Tibial artery (tissue), 4 donors: ENCODE measurements around the gene ZFAND3.

ENCODE experiments used
- DNase-seq, 2 donors: peaks; one replicate each; pipeline ENCODE4 v3.0.0-alpha.2; 2019
- H3K27ac ChIP-seq, 2 donors: fragments of 200-600 bp; sonication (generic) in 1 of 2; 1 replicate in 1 of 2; 2 replicates in 1 of 2; pipeline ENCODE4 v1.5.1; 2018 to 2019; ENCODE audit warnings: mild to moderate bottlenecking in 1 of 2
- H3K27me3 ChIP-seq, 2 donors: fragments of 200-600 bp; sonication (generic) in 1 of 2; one replicate each; pipeline versions ENCODE4 v1.5.1 to v1.6.0; 2016 to 2019
- H3K36me3 ChIP-seq, 3 donors: fragments of 200-600 bp; sonication (generic) in 2 of 3; one replicate each; pipeline ENCODE4 v1.5.1; 2016 to 2019; ENCODE audit warnings: mild to moderate bottlenecking in 2 of 3
- H3K4me1 ChIP-seq, 4 donors: fragments of 200-600 bp; sonication (generic) in 2 of 4; 1 replicate in 3 of 4; 2 replicates in 1 of 4; pipeline ENCODE4 v1.5.1; 2016 to 2019
- H3K4me3 ChIP-seq, 2 donors: fragments of 200-600 bp; sonication (generic) in 1 of 2; 1 replicate in 1 of 2; 2 replicates in 1 of 2; pipeline ENCODE4 v1.5.1; 2018 to 2019; ENCODE audit warnings: mild to moderate bottlenecking in 2 of 2
- H3K9me3 ChIP-seq, 3 donors: fragments of 200-600 bp; sonication (generic) in 1 of 3; one replicate each; pipeline ENCODE4 v1.5.1; 2016 to 2019
- intact Hi-C: fragments of 100-400 bp; cut with DNase I; formaldehyde crosslinking; loops from one replicate; pipeline ENCODE4 v1.15.0; 2023; ENCODE audit warnings: low total_unique reads
- TF ChIP-seq, protein P1 (sequence below), 2 experiments: fragments of 200-600 bp in 1 of 2; fragments of 450-650 bp in 1 of 2; IDR thresholded peaks; one replicate each; pipeline ENCODE4 v1.5.1; 2017 to 2019; ENCODE audit warnings: antibody characterized with exemption in 2 of 2, mild to moderate bottlenecking in 1 of 2, moderate library complexity in 1 of 2

The ZFAND3 gene

GRCh38 chr6:38067263-38067980 is 247.9 kb downstream of the ZFAND3 start:
- no peaks in the 10 kb centered on the region for H3K9me3 ChIP-seq
- H3K36me3 ChIP-seq, result peaks cover 3 to 14% (median 10%) of the 10 kb centered on the region in 3 donors
- H3K4me1 ChIP-seq, result peaks cover 0 to 25% (median 6%) of the 10 kb centered on the region in 4 donors
- TF ChIP-seq, protein P1, sequence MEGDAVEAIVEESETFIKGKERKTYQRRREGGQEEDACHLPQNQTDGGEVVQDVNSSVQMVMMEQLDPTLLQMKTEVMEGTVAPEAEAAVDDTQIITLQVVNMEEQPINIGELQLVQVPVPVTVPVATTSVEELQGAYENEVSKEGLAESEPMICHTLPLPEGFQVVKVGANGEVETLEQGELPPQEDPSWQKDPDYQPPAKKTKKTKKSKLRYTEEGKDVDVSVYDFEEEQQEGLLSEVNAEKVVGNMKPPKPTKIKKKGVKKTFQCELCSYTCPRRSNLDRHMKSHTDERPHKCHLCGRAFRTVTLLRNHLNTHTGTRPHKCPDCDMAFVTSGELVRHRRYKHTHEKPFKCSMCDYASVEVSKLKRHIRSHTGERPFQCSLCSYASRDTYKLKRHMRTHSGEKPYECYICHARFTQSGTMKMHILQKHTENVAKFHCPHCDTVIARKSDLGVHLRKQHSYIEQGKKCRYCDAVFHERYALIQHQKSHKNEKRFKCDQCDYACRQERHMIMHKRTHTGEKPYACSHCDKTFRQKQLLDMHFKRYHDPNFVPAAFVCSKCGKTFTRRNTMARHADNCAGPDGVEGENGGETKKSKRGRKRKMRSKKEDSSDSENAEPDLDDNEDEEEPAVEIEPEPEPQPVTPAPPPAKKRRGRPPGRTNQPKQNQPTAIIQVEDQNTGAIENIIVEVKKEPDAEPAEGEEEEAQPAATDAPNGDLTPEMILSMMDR (IDR thresholded peaks at IDR 0.05), result no peak
- no peak for DNase-seq
- H3K27me3 ChIP-seq, result no peaks in the 10 kb centered on the region
- no peak overlapping the region for H3K27ac ChIP-seq
- no peak overlapping the region for H3K4me3 ChIP-seq
- intact Hi-C loops, result no loop called here

- intact Hi-C loops, result no loop called here
- no peaks in the 10 kb centered on the region for H3K9me3 ChIP-seq
- no peak overlapping the region for H3K27ac ChIP-seq
- no peaks in the 10 kb centered on the region for H3K27me3 ChIP-seq
- peaks cover 0 to 33% (median 6%) of the 10 kb centered on the region in 4 donors for H3K4me1 ChIP-seq
- no peak for DNase-seq
- no peak overlapping the region for H3K4me3 ChIP-seq
- H3K36me3 ChIP-seq, result no peaks in the 10 kb centered on the region
- TF ChIP-seq, protein P1 (IDR thresholded peaks at IDR 0.05), result peak in 1 of 2 experiments; percentile 9
These were observed 249.5 kb downstream of the ZFAND3 start for GRCh38 chr6:38068854-38069590.

DNA sequence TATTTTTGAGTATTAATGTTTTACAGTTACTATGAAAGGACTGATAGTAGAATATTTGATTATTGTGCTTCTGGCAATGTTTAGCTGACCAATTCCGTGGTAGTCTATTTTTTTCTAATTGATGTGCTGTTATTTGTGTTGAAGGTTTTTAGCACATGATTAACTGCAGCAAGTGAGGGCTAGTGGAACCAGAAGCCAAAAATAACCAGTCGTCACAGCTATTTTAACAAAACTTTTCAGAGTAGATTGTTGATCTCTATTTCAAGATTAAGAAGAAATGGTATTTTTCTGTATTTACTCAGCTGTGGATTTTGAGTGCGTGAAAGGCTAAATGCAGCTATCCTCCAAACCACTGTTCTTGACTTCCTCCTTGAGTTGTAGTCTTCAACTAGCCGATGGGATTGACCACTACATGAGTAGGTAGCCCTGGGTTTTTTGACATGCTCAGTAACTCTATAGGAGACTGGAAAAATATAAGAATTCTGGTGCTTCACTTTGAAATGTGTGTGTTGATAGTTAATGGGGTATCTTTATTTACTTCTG is 258.0 kb downstream of the ZFAND3 start:
- H3K4me3 ChIP-seq, result no peak overlapping the region
- H3K36me3 ChIP-seq, result no peaks in the 10 kb centered on the region
- DNase-seq, result no peak
- intact Hi-C loops, result no loop called here
- no peaks in the 10 kb centered on the region for H3K27me3 ChIP-seq
- TF ChIP-seq, protein P1 (IDR thresholded peaks at IDR 0.05), result no peak
- H3K4me1 ChIP-seq, result peaks cover 0 to 50% (median 5%) of the 10 kb centered on the region in 4 donors
- no peak overlapping the region for H3K27ac ChIP-seq
- H3K9me3 ChIP-seq, result no peaks in the 10 kb centered on the region

DNA sequence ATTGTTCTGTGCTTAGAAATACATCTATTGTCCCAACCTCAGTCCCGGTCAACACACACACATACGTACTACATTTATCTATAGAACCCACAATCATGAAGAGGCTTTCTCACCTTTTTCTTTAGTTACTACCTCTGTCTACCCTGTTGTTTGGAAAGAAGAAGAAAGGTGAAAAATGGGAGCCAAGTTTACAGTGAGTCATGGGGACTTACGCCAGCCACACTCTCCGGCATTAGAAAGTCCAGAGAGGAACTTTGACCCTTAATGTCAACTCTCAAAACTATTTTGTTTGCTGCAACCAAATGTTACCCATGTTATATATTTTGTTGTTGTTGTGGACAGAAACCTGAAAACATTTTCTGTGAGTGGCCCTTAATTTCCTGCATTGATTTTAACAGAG is 259.1 kb downstream of the ZFAND3 start:
- intact Hi-C loops, result no loop called here
- no peak for DNase-seq
- no peaks in the 10 kb centered on the region for H3K36me3 ChIP-seq
- H3K27me3 ChIP-seq, result no peaks in the 10 kb centered on the region
- no peaks in the 10 kb centered on the region for H3K9me3 ChIP-seq
- H3K4me1 ChIP-seq, result peaks cover 0 to 43% (median 5%) of the 10 kb centered on the region in 4 donors
- TF ChIP-seq, protein P1 (IDR thresholded peaks at IDR 0.05), result no peak
- no peak overlapping the region for H3K27ac ChIP-seq
- H3K4me3 ChIP-seq, result no peak overlapping the region

- TF ChIP-seq, protein P1 (IDR thresholded peaks at IDR 0.05), result no peak
- Histone ChIP-seq H3K4me3 (no peak overlapping the region), H3K36me3 (no peaks in the 10 kb centered on the region), H3K27ac (no peak overlapping the region), H3K27me3 (no peaks in the 10 kb centered on the region), H3K9me3 (no peaks in the 10 kb centered on the region), H3K4me1 (peaks cover 0 to 43% (median 5%) of the 10 kb centered on the region in 4 donors)
- no peak for DNase-seq
- intact Hi-C loops, result no loop called here
These were observed 259.6 kb downstream of the ZFAND3 start for GRCh38 chr6:38079107-38079506.
